ENCODE results near the gene KLK1.

The KLK1 gene

DNA sequence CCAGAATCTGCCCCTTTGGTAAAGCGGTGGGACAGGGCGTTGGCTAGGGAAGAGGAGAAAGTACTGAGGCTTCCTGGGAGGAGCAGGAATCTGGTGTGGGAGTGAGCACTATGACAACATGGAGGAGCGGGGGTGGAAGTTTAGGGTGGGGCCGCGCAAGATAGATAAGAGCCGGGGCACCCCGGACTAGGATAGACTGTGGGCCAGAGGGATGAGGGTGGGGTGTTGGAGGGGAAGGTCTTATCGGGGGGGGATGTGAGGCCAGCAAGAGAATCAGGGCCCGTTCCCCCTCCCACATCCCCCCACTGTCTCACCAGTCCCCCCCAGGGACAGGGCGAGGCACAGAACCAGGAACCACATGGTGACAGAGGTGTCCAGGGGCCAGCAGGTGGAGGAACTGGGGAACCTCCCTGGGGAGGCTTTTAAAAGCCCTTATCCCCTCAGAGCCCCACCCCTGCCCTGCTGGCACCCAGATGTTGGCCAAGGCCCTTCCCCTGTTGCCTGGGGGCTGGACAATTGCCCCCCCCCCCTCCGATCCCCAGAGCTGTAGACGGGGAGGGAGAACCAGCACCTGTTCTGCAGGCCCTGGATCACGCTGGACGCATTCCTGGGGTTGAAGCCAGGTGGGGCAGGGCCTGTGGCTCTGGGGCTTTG lies at the start of gene KLK1:
TSS of gene KLK1 (minus strand) at position 399 of the 654 bp plus-strand sequence. CDS start at position 360, 39 bp downstream.
- DNase-seq = no peak

DNA sequence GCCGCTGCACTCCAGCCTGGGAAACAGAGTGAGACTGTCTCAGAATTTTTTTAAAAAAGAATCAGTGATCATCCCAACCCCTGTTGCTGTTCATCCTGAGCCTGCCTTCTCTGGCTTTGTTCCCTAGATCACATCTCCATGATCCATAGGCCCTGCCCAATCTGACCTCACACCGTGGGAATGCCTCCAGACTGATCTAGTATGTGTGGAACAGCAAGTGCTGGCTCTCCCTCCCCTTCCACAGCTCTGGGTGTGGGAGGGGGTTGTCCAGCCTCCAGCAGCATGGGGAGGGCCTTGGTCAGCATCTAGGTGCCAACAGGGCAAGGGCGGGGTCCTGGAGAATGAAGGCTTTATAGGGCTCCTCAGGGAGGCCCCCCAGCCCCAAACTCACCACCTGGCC lies 49.5 kb upstream of the KLK1 start, which contains the start of gene KLK2:
TSS of gene KLK2 (plus strand) at position 384 of the 400 bp plus-strand sequence. CDS start 35 bp downstream, outside the sequence.
- no peak for DNase-seq

DNA sequence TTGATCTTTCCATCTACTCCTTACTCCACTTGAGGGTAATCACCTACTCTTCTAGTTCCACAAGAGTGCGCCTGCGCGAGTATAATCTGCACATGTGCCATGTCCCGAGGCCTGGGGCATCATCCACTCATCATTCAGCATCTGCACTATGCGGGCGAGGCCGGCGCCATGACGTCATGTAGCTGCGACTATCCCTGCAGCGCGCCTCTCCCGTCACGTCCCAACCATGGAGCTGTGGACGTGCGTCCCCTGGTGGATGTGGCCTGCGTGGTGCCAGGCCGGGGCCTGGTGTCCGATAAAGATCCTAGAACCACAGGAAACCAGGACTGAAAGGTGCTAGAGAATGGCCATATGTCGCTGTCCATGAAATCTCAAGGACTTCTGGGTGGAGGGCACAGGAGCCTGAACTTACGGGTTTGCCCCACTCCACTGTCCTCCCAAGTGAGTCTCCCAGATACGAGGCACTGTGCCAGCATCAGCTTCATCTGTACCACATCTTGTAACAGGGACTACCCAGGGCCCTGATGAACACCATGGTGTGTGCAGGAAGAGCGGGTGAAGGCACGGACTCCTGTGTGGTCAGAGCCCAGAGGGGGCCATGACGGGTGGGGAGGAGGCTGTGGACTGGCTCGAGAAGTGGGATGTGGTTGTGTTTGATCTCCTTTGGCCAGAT lies 47.0 kb upstream of the KLK1 start:
- no peak for DNase-seq

DNA sequence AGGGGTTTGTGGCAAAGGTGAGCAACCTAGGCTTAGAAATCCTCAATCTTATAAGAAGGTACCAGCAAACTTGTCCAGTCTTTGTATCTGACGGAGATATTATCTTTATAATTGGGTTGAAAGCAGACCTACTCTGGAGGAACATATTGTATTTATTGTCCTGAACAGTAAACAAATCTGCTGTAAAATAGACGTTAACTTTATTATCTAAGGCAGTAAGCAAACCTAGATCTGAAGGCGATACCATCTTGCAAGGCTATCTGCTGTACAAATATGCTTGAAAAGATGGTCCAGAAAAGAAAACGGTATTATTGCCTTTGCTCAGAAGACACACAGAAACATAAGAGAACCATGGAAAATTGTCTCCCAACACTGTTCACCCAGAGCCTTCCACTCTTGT lies 45.9 kb upstream of the KLK1 start:
- no peak for DNase-seq

DNA sequence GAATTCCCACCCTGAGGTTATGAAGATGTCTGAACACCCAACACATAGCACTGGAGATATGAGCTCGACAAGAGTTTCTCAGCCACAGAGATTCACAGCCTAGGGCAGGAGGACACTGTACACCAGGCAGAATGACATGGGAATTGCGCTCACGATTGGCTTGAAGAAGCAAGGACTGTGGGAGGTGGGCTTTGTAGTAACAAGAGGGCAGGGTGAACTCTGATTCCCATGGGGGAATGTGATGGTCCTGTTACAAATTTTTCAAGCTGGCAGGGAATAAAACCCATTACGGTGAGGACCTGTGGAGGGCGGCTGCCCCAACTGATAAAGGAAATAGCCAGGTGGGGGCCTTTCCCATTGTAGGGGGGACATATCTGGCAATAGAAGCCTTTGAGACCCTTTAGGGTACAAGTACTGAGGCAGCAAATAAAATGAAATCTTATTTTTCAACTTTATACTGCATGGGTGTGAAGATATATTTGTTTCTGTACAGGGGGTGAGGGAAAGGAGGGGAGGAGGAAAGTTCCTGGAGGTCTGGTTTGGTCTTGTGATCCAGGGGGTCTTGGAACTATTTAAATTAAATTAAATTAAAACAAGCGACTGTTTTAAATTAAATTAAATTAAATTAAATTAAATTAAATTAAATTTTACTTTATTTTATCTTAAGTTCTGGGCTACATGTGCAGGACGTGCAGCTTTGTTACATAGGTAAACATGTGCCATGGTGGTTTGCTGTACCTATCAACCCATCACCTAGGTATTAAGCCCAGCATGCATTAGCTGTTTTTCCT lies 38.1 kb upstream of the KLK1 start:
- no peak for DNase-seq

DNA sequence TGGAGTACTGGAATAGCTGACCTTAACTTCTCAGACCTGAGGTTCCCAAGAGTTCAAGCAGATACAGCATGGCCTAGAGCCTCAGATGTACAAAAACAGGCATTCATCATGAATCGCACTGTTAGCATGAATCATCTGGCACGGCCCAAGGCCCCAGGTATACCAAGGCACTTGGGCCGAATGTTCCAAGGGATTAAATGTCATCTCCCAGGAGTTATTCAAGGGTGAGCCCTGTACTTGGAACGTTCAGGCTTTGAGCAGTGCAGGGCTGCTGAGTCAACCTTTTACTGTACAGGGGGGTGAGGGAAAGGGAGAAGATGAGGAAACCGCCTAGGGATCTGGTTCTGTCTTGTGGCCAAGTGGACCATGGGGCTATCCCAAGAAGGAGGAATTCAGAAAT lies 37.4 kb upstream of the KLK1 start:
- no peak for DNase-seq

DNA sequence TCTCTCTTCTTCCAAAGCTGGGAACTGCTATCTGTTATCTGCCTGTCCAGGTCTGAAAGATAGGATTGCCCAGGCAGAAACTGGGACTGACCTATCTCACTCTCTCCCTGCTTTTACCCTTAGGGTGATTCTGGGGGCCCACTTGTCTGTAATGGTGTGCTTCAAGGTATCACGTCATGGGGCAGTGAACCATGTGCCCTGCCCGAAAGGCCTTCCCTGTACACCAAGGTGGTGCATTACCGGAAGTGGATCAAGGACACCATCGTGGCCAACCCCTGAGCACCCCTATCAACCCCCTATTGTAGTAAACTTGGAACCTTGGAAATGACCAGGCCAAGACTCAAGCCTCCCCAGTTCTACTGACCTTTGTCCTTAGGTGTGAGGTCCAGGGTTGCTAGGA lies 36.3 kb upstream of the KLK1 start:
- no peak for DNase-seq

DNA sequence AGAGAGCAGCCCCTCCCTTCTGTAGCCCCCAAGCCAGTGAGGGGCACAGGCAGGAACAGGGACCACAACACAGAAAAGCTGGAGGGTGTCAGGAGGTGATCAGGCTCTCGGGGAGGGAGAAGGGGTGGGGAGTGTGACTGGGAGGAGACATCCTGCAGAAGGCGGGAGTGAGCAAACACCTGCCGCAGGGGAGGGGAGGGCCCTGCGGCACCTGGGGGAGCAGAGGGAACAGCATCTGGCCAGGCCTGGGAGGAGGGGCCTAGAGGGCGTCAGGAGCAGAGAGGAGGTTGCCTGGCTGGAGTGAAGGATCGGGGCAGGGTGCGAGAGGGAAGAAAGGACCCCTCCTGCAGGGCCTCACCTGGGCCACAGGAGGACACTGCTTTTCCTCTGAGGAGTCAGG lies 35.3 kb upstream of the KLK1 start:
- DNase-seq = no peak

DNA sequence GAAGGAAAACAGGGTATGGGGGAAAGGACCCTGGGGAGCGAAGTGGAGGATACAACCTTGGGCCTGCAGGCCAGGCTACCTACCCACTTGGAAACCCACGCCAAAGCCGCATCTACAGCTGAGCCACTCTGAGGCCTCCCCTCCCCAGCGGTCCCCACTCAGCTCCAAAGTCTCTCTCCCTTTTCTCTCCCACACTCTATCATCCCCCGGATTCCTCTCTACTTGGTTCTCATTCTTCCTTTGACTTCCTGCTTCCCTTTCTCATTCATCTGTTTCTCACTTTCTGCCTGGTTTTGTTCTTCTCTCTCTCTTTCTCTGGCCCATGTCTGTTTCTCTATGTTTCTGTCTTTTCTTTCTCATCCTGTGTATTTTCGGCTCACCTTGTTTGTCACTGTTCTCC lies 33.8 kb upstream of the KLK1 start:
- DNase-seq = no peak

DNA sequence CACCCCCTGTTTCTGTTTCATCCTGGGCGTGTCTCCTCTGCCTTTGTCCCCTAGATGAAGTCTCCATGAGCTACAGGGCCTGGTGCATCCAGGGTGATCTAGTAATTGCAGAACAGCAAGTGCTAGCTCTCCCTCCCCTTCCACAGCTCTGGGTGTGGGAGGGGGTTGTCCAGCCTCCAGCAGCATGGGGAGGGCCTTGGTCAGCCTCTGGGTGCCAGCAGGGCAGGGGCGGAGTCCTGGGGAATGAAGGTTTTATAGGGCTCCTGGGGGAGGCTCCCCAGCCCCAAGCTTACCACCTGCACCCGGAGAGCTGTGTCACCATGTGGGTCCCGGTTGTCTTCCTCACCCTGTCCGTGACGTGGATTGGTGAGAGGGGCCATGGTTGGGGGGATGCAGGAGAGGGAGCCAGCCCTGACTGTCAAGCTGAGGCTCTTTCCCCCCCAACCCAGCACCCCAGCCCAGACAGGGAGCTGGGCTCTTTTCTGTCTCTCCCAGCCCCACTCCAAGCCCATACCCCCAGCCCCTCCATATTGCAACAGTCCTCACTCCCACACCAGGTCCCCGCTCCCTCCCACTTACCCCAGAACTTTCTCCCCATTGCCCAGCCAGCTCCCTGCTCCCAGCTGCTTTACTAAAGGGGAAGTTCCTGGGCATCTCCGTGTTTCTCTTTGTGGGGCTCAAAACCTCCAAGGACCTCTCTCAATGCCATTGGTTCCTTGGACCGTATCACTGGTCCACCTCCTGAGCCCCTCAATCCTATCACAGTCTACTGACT lies 31.2 kb upstream of the KLK1 start, which contains the start of gene KLK3:
TSS of gene KLK3 (plus strand) at position 280 of the 775 bp plus-strand sequence. CDS start at position 321, 41 bp downstream.
- DNase-seq = no peak

DNA sequence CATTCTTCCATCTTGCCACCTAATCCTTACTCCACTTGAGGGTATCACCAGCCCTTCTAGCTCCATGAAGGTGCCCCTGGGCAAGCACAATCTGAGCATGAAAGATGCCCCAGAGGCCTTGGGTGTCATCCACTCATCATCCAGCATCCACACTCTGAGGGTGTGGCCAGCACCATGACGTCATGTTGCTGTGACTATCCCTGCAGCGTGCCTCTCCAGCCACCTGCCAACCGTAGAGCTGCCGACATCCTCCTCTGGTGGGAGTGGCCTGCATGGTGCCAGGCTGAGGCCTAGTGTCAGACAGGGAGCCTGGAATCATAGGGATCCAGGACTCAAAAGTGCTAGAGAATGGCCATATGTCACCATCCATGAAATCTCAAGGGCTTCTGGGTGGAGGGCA lies 28.0 kb upstream of the KLK1 start:
- no peak for DNase-seq

DNA sequence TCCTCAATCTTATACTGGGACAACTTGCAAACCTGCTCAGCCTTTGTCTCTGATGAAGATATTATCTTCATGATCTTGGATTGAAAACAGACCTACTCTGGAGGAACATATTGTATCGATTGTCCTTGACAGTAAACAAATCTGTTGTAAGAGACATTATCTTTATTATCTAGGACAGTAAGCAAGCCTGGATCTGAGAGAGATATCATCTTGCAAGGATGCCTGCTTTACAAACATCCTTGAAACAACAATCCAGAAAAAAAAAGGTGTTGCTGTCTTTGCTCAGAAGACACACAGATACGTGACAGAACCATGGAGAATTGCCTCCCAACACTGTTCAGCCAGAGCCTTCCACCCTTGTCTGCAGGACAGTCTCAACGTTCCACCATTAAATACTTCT lies 27.2 kb upstream of the KLK1 start:
- no peak for DNase-seq

DNA sequence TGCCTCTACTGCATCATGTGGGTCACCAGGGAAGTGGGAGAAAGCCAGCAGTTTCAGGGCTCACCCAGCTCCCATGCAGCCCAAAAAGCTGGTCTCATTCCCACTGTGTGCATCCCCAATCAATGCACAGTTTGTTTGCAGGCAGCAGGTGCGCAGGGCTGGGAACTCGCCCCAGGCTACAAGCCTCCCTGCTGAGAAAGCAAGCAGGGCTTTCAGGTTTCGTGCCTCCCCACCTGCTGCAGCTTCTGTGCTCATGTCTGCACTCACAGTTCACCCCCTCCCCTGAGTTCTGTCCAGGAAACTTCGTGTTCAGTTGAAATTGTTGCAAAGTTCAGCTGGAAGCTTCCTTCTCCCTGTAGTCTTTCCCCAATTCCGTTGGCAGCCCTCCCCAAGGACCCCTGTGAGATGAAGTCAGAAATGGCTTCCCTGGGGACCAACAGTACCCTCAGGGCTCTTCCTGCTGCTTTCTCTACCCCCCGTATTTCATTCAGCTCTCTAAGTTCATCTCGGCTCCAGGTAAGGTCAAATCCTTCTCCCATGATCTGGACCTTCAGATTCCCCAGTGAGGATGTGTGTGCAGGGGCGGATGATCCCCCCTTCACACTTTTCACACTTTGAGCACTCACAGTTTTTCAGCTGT lies 20.8 kb upstream of the KLK1 start:
- DNase-seq = no peak

DNA sequence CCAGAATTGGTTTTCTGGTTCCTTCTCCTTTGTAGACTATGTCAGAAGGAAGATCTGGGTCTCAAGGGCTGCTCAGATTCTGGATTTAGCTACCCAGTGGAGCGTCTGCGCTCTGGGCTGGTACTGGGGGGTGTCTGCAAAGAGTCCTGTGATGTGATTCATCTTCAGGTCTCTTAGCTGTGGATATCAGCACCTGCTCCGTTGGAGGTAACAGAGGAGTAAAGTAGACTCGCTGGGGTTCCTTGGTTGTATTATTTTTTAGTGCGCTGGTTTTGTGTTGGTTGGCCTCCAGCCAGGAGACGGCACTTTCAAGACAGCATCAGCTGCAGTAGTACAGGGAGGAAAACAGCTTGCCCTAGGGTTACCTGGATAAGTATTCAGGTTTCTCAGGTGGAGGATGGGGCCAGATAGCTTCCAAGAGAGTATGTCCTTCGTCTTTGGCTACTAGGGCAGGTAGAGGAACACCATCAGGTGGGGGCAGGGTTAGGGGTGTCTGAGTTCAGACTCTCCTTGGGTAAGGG lies 20.2 kb upstream of the KLK1 start:
- no peak for DNase-seq

DNA sequence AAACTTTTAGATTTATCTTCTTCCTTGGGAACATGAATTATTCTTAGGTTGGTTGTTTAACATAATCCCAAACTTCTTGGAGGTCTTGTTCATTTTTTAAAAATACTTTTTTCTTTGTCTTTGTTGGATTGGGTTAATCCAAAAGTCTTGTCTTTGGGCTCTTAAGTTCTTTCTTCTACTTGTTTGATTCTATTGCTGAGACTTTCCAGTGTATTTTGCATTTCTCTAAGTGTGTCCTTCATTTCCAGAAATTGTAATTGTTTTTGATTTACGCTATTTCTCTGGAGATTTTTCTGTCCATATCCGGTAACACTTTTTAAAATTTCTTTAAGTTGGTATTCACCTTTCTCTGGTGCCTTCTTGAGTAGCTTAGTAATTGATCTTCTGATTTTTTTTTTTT lies 19.6 kb upstream of the KLK1 start:
- no peak for DNase-seq

DNA sequence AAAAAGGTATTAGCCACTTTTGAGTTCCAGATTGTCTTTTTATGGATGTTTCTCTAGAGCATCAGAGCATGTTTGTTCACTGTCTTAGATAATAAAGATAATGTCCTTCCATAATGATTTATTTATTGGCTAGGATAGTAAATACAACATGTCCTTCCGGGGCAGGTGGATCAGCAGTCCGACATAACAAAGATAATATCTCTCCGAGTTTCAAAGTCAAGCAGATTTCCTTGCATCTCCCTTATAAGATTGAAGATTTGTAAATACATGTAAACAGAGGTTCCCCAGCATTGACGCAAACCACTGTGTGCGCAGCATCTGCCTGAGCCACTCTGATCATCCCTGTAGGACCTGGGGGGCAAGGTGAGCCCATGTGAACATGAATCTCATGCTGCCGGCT lies 18.5 kb upstream of the KLK1 start:
- no peak for DNase-seq

DNA sequence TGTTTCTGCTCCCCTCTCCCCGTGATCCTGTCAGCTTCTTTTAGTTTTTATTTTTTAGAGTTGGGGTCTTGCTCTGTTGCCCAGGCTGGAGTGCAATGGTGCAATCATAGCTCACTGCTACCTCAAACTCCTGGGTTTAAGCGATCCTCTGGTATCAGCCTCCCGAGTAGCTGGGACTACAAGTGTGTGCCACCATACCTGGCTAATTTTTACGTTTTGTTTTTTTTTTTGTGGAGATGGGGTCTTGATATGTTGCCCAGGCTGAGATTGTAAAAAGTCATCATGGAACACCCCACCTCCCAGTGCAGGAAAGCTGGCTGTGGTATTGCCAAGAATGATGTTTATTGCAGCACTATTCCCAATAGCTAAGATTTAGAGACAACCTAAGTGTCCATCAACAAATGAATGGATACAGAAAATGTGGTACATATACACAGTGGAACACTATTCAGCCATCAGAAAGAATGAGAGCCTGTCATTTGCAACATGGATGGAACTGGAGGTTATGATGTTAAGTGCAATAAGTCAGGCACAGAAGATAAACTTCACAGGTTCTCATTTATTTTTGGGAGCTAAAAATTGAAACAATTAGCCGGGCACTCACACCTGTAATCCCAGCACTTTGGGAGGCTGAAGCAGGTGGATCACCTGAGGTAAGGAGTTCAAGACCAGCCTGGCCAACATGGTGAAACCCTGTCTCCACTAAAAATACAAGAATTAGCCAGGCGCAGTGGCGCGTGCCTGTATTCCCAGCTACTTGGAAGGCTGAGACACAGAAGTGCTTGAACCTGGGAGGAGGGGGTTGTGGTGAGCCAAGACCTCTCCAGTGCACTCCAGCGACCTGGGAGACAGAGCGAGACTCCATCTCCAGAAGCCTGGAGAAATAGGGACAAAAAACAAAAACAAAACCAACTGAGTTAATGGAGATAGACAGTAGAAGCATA lies 16.4 kb upstream of the KLK1 start:
- DNase-seq = no peak

DNA sequence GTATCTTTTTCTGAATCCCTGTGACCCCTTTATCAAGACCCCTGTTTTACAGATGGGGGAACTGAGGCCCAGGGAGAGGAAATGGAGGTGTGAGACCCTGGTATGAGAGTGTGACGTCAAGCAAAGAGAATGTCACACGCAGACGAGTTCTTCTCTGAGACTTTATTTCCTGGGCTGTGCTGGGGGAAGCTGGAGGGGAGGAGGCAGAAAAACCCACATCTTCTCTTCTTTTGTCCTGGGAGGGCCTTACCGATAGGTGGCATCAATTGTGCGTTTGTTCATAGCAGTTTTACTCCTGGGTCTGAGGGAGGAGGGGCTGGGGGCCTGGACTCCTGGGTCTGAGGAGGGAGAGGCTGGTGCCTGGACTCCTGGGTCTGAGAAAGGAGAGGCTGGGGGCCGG lies 14.7 kb upstream of the KLK1 start:
- DNase-seq = no peak

DNA sequence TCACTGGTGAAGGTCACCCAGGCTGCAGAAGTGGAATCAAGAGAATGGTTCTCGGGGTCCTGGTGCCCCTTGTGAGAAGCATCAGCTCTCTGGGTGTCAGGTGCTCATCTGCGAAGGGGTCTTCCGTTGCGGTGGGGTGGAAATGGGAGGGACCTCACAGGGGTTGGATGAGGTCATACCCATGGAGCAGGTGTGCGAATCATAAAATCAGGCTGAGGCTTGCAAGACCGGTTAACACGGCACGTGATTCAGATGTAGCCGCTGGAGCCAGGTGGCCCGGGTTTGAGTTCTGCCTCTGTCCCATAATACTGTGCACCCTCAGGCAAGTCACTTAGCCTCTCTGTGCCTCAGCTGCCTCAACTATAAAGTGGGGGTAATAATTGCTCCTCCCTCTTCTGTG lies 13.7 kb upstream of the KLK1 start:
- no peak for DNase-seq

DNA sequence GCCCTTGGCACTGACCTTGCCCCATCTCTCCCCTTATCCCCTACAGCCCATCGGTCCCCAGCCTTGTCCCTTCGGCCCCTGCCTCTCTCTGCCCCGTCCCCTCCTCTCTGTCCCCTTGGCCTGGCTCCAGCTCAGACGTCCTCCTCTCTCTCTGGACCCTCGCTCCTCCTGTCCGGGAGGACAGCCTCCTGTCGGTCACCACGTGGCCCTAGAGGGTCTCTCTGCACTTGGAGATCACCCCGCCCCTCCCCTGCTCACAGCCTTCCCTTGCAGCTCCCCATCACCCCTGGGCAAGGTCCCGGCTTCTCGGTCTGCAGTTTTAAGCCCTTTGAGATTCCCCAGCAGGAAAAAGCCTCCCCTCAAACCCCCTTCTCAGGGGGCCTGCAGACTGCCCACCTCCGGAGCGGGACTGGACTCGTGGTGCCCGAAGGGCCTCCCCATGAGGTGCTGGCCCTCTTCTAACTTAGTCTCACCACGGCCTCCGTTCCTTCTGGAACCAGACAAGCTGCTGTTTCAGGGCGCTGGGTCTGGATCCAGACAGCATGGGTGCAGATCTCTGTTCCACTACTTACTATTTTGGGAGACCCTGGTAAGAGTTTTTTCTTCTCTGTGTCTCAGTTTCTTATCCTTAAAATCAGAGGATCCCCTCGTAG lies 13.1 kb upstream of the KLK1 start:
- DNase-seq = no peak
